OCI-LY7 (cell line): Measurements from ENCODE around the gene TLE5.

Experiments
- EZH2phosphoT487 ChIP-seq: fragments of 200-600 bp; sonication (generic); IDR thresholded peaks from 2 replicates; pipeline ENCODE4 v1.6.1; 2018; ENCODE audit warnings: low read depth, borderline replicate concordance, mild to moderate bottlenecking, mixed run types, antibody characterized with exemption, low read length, moderate library complexity, mixed read lengths
- TF ChIP-seq, protein P1 (sequence below): fragments of 200-600 bp; sonication (generic); conservative IDR thresholded peaks from 2 replicates; pipeline ENCODE4 v1.5.1; 2014; ENCODE audit warnings: mild to moderate bottlenecking, antibody characterized with exemption, low read length, moderate library complexity, mixed read lengths

DNA sequence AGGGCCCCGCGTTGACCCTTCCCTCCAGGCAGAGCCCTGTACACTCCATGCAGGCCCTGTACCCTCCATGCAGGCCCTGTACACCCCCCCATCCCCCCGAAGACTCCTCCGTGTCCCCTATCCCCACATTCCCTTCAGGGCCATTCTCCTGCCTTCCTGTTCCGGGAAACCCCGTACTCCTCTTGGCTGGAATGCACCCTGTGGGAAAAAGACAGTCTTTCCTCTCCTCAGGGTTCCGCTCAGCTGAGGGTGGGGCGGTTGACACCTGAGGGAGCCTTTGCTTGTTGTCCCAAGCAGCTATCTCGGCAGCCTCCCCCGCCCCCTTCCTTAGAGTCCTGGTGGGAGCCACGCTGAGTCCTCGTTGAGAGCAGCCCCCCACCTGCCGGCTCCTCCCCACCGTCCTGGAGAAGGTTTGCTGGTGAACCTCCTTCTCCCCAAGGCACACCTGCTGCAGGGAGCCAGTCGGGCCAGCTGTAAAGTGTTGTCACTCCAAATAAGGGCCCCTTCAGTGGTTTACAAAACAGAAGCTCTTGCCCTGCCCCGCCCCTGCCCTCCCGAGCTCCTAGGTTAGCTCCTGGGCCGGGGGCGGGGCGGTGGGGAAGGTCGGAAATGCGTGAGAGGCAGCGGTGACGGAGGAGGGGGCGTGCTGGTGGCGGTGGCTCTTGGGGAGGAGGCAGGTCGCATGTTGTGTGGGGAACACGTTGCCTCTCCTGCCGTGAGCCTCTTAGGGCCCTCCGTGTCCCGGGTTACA lies 33.3 kb upstream of the TLE5 start:
- TF ChIP-seq, protein P1, sequence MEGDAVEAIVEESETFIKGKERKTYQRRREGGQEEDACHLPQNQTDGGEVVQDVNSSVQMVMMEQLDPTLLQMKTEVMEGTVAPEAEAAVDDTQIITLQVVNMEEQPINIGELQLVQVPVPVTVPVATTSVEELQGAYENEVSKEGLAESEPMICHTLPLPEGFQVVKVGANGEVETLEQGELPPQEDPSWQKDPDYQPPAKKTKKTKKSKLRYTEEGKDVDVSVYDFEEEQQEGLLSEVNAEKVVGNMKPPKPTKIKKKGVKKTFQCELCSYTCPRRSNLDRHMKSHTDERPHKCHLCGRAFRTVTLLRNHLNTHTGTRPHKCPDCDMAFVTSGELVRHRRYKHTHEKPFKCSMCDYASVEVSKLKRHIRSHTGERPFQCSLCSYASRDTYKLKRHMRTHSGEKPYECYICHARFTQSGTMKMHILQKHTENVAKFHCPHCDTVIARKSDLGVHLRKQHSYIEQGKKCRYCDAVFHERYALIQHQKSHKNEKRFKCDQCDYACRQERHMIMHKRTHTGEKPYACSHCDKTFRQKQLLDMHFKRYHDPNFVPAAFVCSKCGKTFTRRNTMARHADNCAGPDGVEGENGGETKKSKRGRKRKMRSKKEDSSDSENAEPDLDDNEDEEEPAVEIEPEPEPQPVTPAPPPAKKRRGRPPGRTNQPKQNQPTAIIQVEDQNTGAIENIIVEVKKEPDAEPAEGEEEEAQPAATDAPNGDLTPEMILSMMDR: no peak
- TF ChIP-seq EZH2phosphoT487: no peak
